Natural killer cell (primary cell): ENCODE results near the gene HBE1. TPM values are rescaled to one million over a fixed set of nuclear protein-coding genes. Genes with fewer than 3 reads are reported as not detected.

Source experiments
- ATAC-seq, 3 donors: fragments of 150-1000 bp in 2 of 3; fragments of 200-7000 bp in 1 of 3; cut with Tn5 transposase; 1 replicate in 1 of 3; 2 replicates in 2 of 3; pipeline ENCODE4 v1.10.0; 2021; ENCODE audit warnings: mild to moderate bottlenecking in 2 of 3, moderate library complexity in 2 of 3
- DNase-seq, 2 donors: peaks; one replicate each; pipeline versions ENCODE4 v3.0.0 to v3.0.0-alpha.2; 2013 to 2021; ENCODE audit warnings: mixed read lengths in 1 of 2
- H3K27ac ChIP-seq: one replicate; pipeline ENCODE4 v1.5.1; 2013; ENCODE audit warnings: mild to moderate bottlenecking, low read length
- H3K27me3 ChIP-seq: one replicate; pipeline ENCODE4 v1.6.1; 2013; ENCODE audit warnings: low read length; ENCODE audit not compliant: control insufficient read depth, insufficient read depth
- H3K36me3 ChIP-seq: one replicate; pipeline ENCODE4 v1.6.1; 2013; ENCODE audit warnings: low read length; ENCODE audit not compliant: control insufficient read depth, insufficient read depth
- H3K4me1 ChIP-seq: one replicate; pipeline ENCODE4 v1.6.1; 2013; ENCODE audit warnings: low read length; ENCODE audit not compliant: control insufficient read depth, insufficient read depth
- H3K4me3 ChIP-seq: one replicate; pipeline ENCODE4 v1.5.1; 2013; ENCODE audit warnings: low read length
- H3K9me3 ChIP-seq: one replicate; pipeline ENCODE4 v1.6.1; 2013; ENCODE audit warnings: low read length; ENCODE audit not compliant: control insufficient read depth, insufficient read depth
- H3K27ac Mint-ChIP-seq, 2 donors: one replicate each; pipeline ENCODE4 v1.8.0; 2022; ENCODE audit warnings: mild to moderate bottlenecking in 2 of 2, mixed read lengths in 2 of 2, moderate library complexity in 1 of 2
- H3K27me3 Mint-ChIP-seq, 2 donors: one replicate each; pipeline ENCODE4 v1.8.0; 2022; ENCODE audit warnings: low read depth in 2 of 2, mixed read lengths in 2 of 2
- H3K36me3 Mint-ChIP-seq: one replicate; pipeline ENCODE4 v1.8.0; 2022; ENCODE audit warnings: mixed read lengths
- H3K4me1 Mint-ChIP-seq, 2 donors: one replicate each; pipeline ENCODE4 v1.8.0; 2022; ENCODE audit warnings: mixed read lengths in 2 of 2
- H3K4me3 Mint-ChIP-seq: one replicate; pipeline ENCODE4 v1.8.0; 2022; ENCODE audit warnings: mild to moderate bottlenecking, moderate library complexity, mixed read lengths
- H3K9me3 Mint-ChIP-seq, 2 donors: one replicate each; pipeline ENCODE4 v1.8.0; 2022; ENCODE audit warnings: mixed read lengths in 2 of 2
- CTCF ChIP-seq: fragments of 200-600 bp; IDR thresholded peaks from one replicate; pipeline ENCODE4 v1.8.0; 2022; ENCODE audit warnings: antibody characterized with exemption
- WGBS: methylation state at CpG from one replicate; pipeline ENCODE4 v1.1.7; 2013; ENCODE audit warnings: missing lambda C conversion rate; ENCODE audit not compliant: insufficient coverage; 5-methylcytosine and 5-hydroxymethylcytosine counted together
- intact Hi-C: fragments of 100-400 bp; cut with micrococcal nuclease; formaldehyde crosslinking; loops from one replicate; pipeline ENCODE4 v1.14.2; 2022
- total RNA-seq, 4 donors: library from RNA; stranded (reverse); fragments of 120-200 nt in 1 of 4; gene quantifications; one replicate each; pipeline versions ENCODE4 v1.2.3 to v1.2.4, GENCODE V29; 2013 to 2022

HBE1 gene
- total RNA-seq, 3 donors from 2014 or later (not counting 1 experiment from before 2014, with no cell fraction given), result not detected

GRCh38 chr11:5252919-5253265 is 16.9 kb downstream of the HBE1 start:
- no peaks in the 10 kb centered on the region for H3K4me1 ChIP-seq
- no peaks in the 10 kb centered on the region for H3K36me3 ChIP-seq
- no peaks in the 10 kb centered on the region for H3K9me3 ChIP-seq
- no peak overlapping the region for H3K27ac ChIP-seq
- no peaks in the 10 kb centered on the region for H3K36me3 Mint-ChIP-seq
- no peaks in the 10 kb centered on the region for H3K27me3 ChIP-seq
- DNase-seq, result no peak
- no peak for TF ChIP-seq CTCF
- H3K4me1 Mint-ChIP-seq, result no peaks in the 10 kb centered on the region
- 73% methylated on average over 1 of the region's 1 CpG for WGBS
- peaks cover 0 to 3% of the 10 kb centered on the region in 2 donors for H3K27me3 Mint-ChIP-seq
- intact Hi-C loops, result no loop called here
- ATAC-seq, result no peak
- H3K4me3 ChIP-seq, result no peak overlapping the region
- no peak overlapping the region for H3K4me3 Mint-ChIP-seq
- H3K27ac Mint-ChIP-seq, result no peak overlapping the region
- H3K9me3 Mint-ChIP-seq, result peaks cover 2 to 3% of the 10 kb centered on the region in 2 donors

GRCh38 chr11:5252192-5252918 is 17.4 kb downstream of the HBE1 start:
- H3K27ac ChIP-seq, result no peak overlapping the region
- H3K4me3 Mint-ChIP-seq, result no peak overlapping the region
- no peak overlapping the region for H3K4me3 ChIP-seq
- intact Hi-C loops, result no loop called here
- ATAC-seq, result no peak
- no peaks in the 10 kb centered on the region for H3K9me3 ChIP-seq
- no peak for DNase-seq
- H3K27me3 Mint-ChIP-seq, result no peaks in the 10 kb centered on the region
- no peak for TF ChIP-seq CTCF
- H3K4me1 ChIP-seq, result no peaks in the 10 kb centered on the region
- H3K27ac Mint-ChIP-seq, result no peak overlapping the region
- 74% methylated on average over 8 of the region's 9 CpGs for WGBS
- H3K36me3 Mint-ChIP-seq, result no peaks in the 10 kb centered on the region
- no peaks in the 10 kb centered on the region for H3K9me3 Mint-ChIP-seq
- no peaks in the 10 kb centered on the region for H3K4me1 Mint-ChIP-seq
- H3K36me3 ChIP-seq, result no peaks in the 10 kb centered on the region
- H3K27me3 ChIP-seq, result no peaks in the 10 kb centered on the region

DNA sequence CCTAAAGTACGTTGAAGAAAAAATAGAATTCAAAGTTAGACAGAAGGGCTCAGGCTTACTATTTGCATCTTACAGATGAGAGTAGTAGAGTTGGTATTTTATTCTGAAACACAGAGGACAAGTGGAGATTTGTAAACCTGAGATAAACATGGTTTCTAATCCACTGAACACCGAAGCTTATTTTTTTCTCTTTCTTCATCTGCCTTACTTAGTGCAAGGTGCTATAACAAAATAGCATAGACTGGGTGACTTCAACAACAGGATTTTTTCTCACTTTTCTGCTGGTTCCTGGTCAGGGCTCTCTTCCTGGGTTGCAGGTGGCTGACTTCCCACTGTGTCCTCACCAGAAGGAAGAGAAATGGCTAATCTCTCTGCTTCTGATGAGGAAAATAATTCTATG is 18.0 kb downstream of the HBE1 start:
- no peaks in the 10 kb centered on the region for H3K9me3 ChIP-seq
- H3K4me1 ChIP-seq, result no peaks in the 10 kb centered on the region
- no peaks in the 10 kb centered on the region for H3K27me3 ChIP-seq
- H3K36me3 ChIP-seq, result no peaks in the 10 kb centered on the region
- no peak for DNase-seq
- Mint-ChIP-seq H3K27ac (no peak overlapping the region), H3K27me3 (no peaks in the 10 kb centered on the region), H3K4me3 (no peak overlapping the region), H3K4me1 (no peaks in the 10 kb centered on the region), H3K36me3 (no peaks in the 10 kb centered on the region), H3K9me3 (no peaks in the 10 kb centered on the region)
- 50% methylated on average over 1 of the region's 2 CpGs for WGBS
- intact Hi-C loops, result no loop called here
- no peak overlapping the region for H3K27ac ChIP-seq
- TF ChIP-seq CTCF, result no peak
- no peak overlapping the region for H3K4me3 ChIP-seq
- no peak for ATAC-seq
